Islet of Langerhans (tissue), 1 donor: ENCODE results near the gene C20orf96.

Experiments used
- FAIRE-seq: peaks from one replicate; lab custom pipeline; 2011; peaks lifted over from hg19 to GRCh38; lab: Jason Lieb, UNC

Gene C20orf96

DNA sequence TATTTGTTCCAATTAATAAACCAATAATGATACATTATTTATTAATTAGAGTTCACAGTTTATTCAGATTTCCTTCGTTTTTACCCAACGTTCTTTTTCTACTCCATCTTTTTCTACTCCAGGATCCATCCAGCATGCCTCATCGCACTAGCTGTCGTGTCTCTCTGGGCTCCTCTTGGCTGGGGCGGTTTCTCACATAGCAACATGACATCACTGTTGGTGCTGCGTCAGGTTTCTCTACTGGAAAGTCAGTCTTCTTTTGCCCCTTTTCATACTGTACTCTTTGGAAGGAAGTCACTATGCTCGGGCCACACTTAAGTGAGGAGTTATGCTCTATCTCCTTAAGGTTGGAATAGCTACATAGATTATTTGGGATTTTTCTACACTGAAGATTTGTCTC lies 21.1 kb upstream of the C20orf96 start:
- FAIRE-seq, result no peak

DNA sequence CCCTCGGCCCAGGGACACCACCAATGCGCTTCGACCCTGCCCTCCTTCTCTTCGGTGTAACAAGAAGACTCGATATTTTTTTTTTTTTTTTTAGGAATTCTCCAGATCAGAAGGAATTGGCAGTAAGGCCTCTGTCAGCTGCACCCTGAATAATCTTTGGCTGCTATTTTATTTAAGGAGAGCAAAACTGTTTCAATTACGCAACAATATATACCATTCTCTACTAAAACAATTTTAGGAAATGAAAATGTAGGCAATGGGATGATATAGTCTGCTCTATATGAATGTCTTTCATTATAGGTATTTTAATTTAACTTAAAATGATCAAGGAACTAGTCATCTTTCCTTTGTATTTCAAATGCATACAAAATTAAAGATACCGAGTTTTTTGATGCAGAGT lies 20.1 kb upstream of the C20orf96 start:
- peak; percentile 93 for FAIRE-seq

DNA sequence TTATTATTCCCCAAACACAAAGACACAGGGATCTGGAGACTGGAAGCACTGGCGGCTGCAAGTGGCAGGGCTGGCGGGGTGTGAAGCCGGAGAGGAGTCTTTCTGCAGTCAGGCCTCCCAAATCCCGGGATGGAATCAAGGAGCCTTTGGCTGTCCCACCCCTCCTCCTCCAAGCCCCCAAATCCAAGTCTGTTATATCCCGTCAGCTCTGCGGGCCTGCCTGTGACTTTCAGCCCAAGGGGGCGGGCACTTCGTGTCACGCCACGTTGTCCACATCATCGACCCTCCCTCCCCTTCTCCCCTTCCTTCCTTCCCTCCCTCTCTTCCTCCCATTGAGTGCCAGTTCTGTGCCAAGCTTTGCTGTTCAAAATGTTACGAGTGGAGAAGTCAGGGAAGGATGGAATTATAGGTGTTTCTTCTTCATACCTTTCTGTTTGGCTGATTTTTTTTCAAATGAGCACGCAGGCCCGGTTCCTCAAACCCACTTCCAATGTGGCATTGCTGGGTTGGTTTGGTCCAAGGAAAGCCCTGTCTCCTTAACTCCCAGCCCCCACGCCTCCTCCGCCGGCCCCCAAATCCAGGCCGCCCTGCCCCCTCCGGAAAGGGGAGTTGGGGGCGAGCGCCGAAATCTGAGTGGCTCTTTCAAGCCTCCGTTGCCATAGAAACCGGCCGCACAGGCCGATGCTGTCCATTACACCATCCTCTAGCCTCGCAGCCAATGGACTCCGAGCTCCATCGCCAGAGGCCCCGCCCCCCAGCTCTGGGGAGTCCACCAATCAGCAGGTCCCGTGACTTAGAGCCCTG lies 19.5 kb upstream of the C20orf96 start:
- no peak for FAIRE-seq

DNA sequence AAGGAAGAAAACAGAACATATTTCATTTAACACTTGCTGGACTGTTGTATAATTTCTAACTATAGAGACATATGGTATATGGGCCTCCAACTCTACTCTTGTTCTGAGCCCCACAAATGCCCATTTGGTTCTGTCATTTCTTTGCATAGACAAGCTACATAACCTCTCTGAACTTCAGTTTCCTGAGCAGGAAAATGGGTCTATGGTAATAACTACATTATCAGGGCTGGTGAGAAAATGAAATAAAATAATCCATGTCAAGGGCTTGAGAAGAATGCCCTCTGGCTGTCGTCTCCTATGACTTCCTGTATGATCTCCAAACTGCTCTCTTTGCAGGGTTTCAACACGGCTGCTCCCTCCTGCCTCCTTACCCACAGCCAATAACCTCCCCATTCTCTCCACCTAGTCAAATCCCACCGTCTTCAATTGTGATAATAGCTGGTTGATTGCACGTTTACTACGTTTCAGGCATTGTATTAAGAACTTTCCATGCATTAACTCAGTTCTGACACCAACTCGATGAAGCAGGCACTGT lies 18.8 kb upstream of the C20orf96 start:
- no peak for FAIRE-seq

DNA sequence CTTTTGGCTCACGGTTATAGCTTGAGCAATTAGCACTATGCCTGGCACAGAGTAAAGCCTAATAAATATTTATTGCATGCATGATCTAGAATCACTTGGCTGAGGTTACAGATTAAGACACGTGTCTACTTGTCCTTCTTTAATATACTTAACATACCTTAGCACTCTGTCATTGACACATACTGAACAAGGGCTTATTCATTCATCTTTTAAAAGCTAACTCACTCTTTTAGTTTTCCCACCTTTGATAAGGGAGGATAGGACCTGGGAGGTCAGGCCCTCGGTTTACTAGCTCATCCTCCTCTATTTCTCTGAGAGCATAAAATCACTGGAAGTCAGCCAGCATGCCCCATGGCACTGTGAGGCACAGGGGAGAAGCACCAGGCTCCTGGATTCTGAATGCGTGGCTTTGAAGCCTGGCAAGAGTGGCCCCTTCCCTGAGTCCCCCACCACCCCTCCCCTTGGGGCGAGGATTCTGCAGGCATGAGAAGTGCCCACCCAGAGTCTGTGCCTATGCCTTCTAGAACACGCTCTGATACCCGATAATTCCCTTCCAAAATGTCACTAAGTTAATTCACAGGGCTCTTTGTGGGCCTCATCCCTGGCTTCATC lies 18.0 kb upstream of the C20orf96 start:
- no peak for FAIRE-seq

DNA sequence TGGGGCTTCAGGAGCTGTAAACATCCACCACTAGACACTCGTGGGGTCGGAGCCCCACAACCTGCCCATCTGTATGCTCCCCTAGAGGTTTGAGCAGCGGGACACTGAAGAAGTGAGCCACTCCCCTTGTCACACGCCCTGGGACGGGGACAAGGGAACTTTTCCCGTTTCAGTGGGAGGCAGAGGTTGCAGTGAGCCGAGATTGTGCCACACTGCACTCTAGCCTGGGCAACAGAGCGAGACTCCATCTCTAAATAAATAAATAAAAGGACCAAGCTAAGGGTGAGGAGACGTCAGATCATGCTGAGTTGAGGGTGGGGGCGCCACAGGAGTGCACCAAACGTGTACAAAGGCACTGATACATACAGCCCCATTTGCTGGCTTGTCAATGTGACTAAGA lies 15.2 kb upstream of the C20orf96 start:
- no peak for FAIRE-seq

DNA sequence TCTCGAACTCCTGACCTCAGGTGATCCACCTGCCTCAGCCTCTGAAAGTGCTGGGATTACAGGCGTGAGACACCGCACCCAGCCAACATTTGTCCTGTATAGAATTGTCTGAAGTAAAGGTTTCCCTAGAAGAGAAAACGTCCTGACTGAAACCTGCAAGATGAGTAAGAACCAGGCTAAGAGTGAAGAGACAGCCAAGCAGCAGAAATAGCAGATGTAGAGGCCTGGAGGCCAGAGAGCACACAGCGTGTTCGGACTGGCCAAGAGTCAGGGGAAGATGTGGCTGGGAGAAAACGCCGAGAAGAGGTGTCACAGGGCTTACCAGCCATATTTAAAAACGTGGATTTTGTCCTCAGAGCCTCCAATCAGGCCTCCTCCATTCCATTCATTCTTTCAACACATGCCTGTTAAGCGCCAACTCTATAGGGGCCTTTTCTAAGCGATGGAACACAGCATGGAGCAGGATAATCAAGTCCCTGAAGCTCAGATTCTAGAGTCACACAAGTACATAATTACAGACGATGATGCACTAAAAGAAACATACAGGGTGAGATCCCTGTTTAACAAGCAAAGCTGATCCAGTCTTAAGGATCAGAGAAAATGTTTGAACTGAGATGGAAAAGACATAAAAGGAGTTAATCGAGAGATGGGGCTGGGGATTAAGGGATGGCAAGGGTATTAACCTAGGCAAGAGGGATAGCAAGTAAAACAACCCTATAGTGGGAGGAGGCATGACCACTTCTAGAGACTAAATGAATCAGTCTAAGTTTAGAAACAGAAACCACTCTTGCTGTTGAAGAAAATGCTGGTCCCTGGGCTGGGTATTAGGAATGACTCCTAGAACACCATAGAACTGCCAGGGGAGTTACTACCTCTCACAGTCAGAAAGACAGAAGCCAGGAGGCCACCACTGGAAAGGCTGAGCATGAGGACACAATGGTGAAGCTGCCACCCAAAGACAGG lies 11.6 kb upstream of the C20orf96 start:
- no peak for FAIRE-seq

DNA sequence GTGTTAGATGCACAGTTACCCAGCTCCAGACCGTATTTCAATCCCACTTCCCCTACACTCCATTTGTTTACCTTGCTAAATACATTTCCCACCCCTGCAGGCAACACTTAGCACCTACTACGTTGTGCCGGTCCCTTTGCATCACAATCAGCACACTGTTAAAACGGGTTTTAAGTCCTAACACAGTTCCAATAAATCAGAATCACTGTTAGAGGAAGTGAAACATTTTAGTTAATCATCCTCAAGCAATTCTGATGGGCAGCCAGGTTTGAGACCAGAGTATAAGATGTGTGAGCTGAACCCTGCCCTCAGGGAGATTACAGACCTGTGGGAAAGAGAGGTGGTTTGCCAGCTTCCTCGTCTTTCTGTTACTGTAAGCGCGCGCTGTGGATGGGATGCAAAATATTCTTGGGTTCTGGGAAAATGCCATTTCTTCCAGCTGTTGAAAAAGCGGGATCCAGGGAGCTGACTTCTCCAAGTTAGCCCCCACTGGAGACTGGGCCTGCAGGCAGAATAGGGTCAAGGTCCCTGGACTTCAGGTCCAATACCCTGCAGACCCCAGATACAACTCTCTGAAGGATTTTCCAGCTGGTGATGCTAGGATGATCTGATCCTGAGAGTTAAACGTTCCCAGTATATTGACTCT lies 9.9 kb upstream of the C20orf96 start:
- no peak for FAIRE-seq

DNA sequence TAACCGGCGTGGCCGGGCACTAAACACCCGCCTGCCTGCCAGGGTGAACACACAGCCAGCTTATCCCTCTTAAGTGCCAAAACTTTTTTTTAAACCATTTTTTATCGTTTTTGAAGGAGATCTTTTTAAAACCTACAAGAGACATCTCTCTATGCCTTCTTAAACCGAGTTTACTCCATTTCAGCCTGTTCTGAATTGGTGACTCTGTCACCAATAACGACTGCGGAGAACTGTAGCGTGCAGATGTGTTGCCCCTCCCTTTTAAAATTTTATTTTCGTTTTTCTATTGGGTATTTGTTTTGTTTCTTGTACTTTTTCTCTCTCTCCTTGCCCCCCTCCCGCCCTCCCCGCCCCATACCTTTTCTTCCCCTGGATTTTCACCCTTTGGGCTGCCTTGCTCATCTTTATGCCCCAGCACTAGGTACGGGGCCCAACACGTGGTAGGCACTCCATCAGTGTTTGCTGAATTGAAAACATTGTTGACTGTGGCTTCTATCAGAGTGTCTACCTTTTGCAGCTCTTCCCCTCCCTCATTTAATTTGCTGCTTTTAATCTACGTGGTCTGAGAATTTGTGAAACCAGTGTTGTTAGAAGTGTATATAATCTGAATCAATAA lies 8.3 kb upstream of the C20orf96 start:
- FAIRE-seq, result no peak

DNA sequence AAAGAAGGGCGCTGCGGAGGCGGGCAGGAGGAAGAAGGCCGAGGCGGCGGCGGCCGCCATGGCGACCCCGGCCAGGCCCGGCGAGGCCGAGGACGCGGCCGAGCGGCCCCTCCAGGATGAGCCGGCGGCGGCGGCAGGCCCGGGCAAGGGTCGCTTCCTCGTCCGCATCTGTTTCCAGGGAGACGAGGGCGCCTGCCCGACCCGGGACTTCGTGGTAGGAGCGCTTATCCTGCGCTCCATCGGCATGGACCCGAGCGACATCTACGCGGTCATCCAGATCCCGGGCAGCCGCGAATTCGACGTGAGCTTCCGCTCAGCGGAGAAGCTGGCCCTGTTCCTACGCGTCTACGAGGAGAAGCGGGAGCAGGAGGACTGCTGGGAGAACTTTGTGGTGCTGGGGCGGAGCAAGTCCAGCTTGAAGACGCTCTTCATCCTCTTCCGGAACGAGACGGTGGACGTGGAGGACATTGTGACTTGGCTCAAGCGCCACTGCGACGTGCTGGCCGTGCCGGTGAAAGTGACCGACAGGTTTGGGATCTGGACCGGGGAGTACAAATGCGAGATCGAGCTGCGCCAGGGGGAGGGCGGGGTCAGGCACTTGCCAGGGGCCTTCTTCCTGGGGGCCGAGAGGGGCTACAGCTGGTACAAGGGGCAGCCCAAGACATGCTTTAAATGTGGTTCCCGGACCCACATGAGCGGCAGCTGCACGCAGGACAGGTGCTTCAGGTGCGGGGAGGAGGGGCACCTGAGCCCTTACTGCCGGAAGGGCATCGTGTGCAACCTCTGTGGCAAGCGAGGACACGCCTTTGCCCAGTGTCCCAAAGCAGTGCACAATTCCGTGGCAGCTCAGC lies 7.6 kb upstream of the C20orf96 start:
- no peak for FAIRE-seq

DNA sequence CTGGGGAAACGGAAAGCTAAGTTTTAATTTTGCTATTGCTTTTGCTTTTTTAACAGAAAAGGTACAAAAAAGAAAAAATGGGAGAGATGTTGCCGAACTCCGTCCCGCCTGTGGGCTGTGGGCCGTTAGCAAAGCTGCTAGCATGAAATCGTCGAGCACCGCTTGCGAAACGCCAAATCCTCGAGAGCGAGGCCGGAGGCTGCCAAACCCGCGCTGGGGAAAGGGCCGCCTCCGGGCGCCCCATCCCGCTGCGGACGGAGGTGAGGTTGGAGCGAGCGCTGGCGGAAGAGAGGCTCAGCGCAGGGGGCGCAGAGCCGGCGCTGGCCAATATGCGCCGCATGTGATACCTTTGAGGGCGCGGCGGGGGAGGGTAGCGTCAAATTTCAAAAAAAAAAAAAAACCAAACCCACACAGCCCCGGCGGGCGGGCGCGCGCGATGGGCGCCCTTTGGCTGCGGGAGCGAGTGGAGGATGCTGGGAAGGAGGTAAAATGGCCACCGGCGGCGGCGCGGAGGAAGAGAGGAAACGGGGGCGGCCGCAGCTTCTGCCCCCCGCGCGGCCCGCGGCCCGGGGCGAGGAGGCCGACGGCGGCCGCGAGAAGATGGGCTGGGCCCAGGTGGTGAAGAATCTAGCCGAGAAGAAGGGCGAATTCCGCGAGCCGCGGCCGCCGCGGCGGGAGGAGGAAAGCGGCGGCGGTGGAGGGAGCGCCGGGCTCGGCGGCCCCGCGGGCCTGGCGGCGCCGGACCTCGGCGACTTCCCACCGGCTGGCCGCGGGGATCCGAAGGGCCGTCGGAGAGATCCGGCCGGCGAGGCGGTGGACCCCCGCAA lies 6.8 kb upstream of the C20orf96 start, which contains the start of gene ZCCHC3:
Gene ZCCHC3 (plus strand): TSS at position 473 of the 827 bp plus-strand sequence. CDS start 17 bp downstream, at position 490.
- no peak for FAIRE-seq

DNA sequence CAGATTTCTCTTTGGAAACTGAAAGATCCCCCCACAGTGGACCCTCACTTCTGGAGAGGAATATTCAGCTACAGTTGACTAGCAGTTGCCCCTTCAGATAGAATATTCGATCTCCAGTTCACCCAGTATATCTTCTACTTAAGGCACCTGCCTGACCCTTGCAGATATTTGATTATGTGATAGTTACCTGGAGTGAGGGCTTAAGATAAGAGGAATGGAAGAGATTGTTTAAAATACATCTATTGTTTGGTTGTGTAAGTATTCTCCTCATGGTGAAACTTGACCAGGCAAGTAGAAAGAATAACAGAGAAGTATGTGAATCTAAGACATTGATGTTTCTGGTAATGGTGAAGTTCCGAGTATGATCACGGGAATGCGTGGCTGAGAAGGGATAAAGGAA lies 5.3 kb upstream of the C20orf96 start:
- FAIRE-seq, result no peak

DNA sequence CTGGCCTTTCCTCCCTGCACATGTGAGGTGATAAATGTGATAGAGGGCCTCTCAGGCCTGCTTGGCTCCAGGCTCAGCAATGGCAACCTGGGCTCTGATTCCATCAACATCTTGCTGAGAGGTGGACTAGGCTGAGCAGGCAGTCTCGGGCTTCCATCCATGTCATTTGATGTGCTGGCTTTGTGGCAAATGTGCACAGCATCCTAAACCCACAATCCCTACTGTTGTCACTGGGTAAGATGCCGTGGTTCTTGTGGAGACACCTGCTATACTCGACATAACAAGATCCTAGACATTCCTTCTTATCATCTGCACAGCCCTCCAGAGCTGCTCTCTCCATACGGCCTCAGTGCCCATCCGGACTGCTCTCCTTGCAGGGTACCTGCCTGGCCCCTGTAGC lies 4.1 kb upstream of the C20orf96 start:
- no peak for FAIRE-seq

DNA sequence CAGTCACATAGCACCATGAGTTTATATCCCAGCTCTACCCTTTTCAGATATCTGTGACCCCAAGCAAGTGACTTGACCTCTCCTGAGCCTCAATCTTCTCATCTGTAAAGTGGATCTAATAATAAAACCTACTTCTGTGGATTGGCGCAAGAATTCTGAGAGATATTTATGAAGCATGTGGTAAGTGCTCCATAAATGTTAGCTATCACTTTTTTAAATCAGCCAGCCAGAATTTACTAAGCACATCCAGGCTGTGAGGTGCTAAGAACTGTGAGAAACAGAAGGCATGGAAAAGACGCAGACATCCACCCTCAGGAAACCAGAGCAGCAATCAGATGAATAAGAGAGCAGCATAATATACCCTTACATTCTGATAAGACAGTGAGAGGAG lies 862 bp downstream of the C20orf96 start:
- no peak for FAIRE-seq

DNA sequence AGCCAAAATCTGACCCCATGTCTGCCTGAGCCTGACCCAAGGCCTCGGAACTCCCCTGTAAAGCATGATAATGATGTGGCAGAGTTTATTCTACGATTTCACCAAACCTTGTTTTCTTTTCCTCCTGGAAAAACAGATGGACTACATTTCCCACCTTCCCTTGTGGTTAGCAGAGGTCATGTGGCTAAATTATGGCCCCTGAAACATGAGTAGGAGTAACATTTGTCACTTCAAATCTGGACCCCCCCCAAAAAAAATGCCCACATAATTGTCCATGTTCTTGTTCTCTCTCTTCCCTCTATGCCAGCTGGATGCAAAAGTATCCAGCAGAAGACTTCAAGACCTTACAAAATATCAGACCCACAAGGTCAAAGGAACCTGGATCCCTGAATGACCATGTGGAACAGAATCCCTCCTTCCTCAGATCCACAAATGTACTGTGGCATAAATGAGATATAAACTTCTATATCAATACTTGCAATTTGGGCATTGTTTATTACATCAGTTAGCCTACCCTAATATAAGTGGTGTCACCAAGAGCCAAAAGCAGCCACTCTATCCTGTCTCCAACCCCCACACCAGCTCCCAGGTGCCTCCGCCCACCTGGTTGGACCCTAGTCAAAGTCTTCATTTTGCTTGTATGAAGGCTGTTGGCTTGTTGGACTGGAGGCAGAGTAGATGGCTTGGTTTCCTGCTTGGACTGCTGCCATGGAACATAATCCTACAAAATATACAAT lies 1.4 kb downstream of the C20orf96 start:
- FAIRE-seq, result no peak

DNA sequence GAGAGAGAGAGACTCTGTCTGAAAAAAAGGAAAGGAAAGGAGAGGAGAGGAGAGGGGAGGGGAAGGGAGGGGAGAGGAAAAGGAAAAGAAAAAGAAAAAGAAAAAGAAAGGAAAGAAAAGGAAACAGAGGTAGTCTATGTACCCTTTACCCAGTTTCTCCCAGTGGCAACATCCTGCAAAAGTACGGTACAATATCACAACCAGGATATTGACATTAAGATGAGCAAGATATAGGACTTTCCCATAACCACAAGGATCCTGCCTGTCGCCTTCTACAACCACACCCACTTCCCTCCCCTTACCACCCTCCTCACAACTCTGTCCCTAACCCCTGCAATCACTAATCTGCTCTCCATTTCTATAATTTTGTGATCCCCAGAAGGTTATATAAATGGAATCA lies 4.0 kb downstream of the C20orf96 start:
- FAIRE-seq, result no peak

DNA sequence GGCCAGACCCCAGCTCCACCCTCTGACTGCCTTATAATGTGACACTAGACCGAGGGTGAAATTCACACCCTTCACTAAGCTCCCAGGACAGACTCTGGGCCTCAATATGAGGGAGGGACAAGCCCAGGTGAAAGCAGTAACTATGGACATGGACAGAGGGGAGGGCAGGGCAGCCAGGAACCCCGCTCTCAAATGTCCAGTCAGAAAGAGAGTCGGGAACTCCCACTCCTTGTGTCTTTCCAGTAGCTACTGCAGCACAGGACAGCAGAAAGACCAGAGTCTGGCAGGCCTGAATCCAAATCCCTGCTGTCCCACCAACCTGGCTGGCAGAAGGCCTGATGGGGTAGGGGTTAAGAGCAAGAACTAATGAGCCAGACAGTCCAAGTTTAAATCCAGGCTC lies 6.4 kb downstream of the C20orf96 start:
- FAIRE-seq, result no peak

DNA sequence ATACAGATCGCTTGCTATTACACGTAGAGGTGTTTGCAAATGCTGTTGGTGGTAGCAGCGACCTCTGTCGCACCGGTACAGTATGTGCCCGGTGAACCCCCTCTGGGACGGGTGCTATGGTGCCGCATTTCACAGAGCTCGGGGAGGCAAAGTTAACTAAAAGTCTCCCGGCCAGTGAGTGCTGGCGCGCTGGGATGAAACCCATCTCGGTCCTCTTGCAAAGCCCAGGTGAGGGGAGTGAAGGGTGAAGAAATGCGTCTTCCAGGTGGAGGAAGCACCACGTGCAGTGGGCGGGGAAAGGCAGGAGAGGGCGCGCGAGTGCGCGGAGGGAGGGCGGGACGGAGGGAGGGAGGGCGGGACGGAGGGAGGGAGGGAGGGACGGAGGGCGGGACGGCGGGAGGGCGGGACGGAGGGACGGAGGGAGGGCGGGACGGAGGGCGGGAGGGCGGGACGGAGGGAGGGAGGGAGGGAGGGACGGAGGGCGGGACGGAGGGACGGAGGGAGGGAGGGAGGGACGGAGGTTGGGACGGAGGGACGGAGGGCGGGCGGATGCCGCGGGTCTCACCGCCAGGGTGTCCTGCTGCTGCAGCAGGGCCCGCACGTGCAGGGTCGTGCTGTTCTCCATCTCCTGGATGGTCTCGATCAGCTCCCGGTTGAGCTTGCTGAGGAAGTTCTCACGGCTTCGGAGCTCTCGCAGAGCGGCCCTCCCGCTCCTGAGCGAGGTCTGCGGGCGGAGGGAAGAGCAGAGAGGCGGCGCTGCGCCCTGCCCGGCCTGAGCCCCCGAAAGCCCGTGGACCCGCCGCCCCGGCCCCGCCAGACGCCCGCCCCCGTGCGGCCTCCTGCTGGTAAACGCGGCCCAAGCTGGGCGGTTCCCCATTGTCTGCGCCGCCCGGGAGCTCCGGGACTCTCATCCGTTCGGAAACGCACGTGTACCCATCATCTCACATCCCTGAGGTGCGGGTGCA lies 11.7 kb downstream of the C20orf96 start:
- FAIRE-seq, result no peak
